Transverse colon (tissue), 4 donors: ENCODE results near the gene TUBB4A. TPM values are rescaled to one million over a fixed set of nuclear protein-coding genes. Genes with fewer than 3 reads are reported as not detected.

ENCODE experiments used
- DNase-seq: peaks from one replicate; pipeline ENCODE4 v3.0.0-alpha.2; 2019
- H3K27ac ChIP-seq, 4 donors: fragments of 200-600 bp; sonication (generic); 2 replicates each; pipeline ENCODE4 v1.5.1; 2016 to 2018; ENCODE audit warnings: inconsistent platforms in 4 of 4
- H3K27me3 ChIP-seq: fragments of 200-600 bp; sonication (generic); 2 replicates; pipeline ENCODE4 v1.5.1; 2017; ENCODE audit warnings: inconsistent platforms
- H3K36me3 ChIP-seq, 4 donors: fragments of 200-600 bp; sonication (generic); 2 replicates each; pipeline ENCODE4 v1.5.1; 2017 to 2019; ENCODE audit warnings: inconsistent platforms in 4 of 4
- H3K4me1 ChIP-seq, 4 donors: fragments of 200-600 bp; sonication (generic); 2 replicates each; pipeline ENCODE4 v1.5.1; 2017 to 2020; ENCODE audit warnings: inconsistent platforms in 4 of 4
- H3K4me3 ChIP-seq, 4 donors: fragments of 200-600 bp; sonication (generic); 1 replicate in 1 of 4; 2 replicates in 3 of 4; pipeline versions ENCODE4 v1.5.1 to v1.6.1; 2017 to 2019; ENCODE audit warnings: inconsistent platforms in 4 of 4
- H3K9me3 ChIP-seq, 2 donors: fragments of 200-600 bp; sonication (generic); 2 replicates each; pipeline ENCODE4 v1.5.1; 2017 to 2019; ENCODE audit warnings: inconsistent platforms in 2 of 2
- EP300 ChIP-seq: sonication (generic); formaldehyde crosslinking; IDR thresholded peaks from one replicate; pipeline ENCODE4 v1.6.1; 2017; ENCODE audit warnings: antibody characterized with exemption, low read depth
- POLR2A ChIP-seq: fragments of 450-650 bp; IDR thresholded peaks from one replicate; pipeline ENCODE4 v1.6.1; 2016; ENCODE audit warnings: antibody characterized with exemption, mild to moderate bottlenecking, moderate library complexity
- POLR2AphosphoS5 ChIP-seq, 3 donors: sonication (generic); formaldehyde crosslinking; IDR thresholded peaks; one replicate each; pipeline ENCODE4 v1.6.1; 2016; ENCODE audit warnings: antibody characterized with exemption in 3 of 3
- WGBS, 2 donors: methylation state at CpG; one replicate each; pipeline ENCODE4 v1.1.5; 2018; ENCODE audit warnings: low coverage in 1 of 2; 5-methylcytosine and 5-hydroxymethylcytosine counted together
- in situ Hi-C, 4 donors: fragments of 200-750 bp; cut with MboI; loops; one replicate each; pipeline versions ENCODE4 v1.15.0 to v1.15.1; 2017; ENCODE audit warnings: low sequenced_read_pairs in 3 of 4, low pct_ligation_motif_present in 1 of 4, low pct_unique_long_range_greater_than_20kb in 1 of 4
- intact Hi-C: fragments of 100-400 bp; cut with DNase I; formaldehyde crosslinking; loops from one replicate; pipeline ENCODE4 v1.15.1; 2023; ENCODE audit warnings: low total_unique reads
- total RNA-seq, 4 donors: library from RNA; depleted of rRNA; stranded (reverse); fragments of >200 nt; gene quantifications; one replicate each; pipeline ENCODE4 v1.1.0, GENCODE V29; 2016
- TF ChIP-seq, protein P1 (sequence below), 5 experiments: fragments of 200-600 bp in 3 of 5; fragments of 450-650 bp in 2 of 5; sonication (generic) in 3 of 5; IDR thresholded peaks; 1 replicate in 2 of 5; 2 replicates in 3 of 5; pipeline ENCODE4 v1.5.1; 2016 to 2017; ENCODE audit warnings: antibody characterized with exemption in 5 of 5, inconsistent platforms in 3 of 5, mild to moderate bottlenecking in 2 of 5, moderate library complexity in 1 of 5

Gene TUBB4A
- total RNA-seq, 4 donors from 2014 or later = 0.60 to 1.3 (median 1.1) TPM; not detected in 1

DNA sequence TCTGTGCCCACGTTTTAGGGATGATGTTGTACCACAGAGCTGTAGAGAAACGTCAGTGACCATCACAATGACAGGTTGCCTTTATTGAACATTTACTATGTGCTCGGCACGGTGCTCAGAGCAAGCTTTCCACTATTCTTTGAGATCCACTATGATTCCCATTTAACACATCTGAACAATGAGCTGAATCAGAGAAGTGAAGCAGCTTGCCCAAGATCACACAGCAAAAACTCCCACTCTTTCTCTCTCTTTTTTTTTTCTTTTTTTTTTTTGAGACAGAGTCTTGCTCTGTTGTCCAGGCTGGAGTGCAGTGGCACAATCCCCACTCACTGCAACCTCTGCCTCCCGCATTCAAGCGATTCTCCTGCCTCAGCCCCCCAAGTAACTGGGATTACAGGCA lies 20.6 kb upstream of the TUBB4A start:
- no peak for DNase-seq
- Histone ChIP-seq H3K4me3 (no peak overlapping the region), H3K4me1 (no peaks in the 10 kb centered on the region), H3K9me3 (no peaks in the 10 kb centered on the region), H3K36me3 (no peaks in the 10 kb centered on the region), H3K27ac (no peak overlapping the region), H3K27me3 (no peaks in the 10 kb centered on the region)
- TF ChIP-seq POLR2A = no peak
- TF ChIP-seq EP300 = no peak
- TF ChIP-seq POLR2AphosphoS5 (IDR thresholded peaks at IDR 0.05) = no peak
- TF ChIP-seq, protein P1, sequence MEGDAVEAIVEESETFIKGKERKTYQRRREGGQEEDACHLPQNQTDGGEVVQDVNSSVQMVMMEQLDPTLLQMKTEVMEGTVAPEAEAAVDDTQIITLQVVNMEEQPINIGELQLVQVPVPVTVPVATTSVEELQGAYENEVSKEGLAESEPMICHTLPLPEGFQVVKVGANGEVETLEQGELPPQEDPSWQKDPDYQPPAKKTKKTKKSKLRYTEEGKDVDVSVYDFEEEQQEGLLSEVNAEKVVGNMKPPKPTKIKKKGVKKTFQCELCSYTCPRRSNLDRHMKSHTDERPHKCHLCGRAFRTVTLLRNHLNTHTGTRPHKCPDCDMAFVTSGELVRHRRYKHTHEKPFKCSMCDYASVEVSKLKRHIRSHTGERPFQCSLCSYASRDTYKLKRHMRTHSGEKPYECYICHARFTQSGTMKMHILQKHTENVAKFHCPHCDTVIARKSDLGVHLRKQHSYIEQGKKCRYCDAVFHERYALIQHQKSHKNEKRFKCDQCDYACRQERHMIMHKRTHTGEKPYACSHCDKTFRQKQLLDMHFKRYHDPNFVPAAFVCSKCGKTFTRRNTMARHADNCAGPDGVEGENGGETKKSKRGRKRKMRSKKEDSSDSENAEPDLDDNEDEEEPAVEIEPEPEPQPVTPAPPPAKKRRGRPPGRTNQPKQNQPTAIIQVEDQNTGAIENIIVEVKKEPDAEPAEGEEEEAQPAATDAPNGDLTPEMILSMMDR (IDR thresholded peaks at IDR 0.05) = no peak
- intact Hi-C loops = no loop called here
- 81% methylated on average over 6 of the region's 6 CpGs; no CpG with 5 or more reads in 1 of the 2 donors for WGBS, 2 donors
- in situ Hi-C loops = loop anchor here in 3 of 4 donors (10.0 to 25.0 kb wide), 3 partner anchors 115 to 340 kb away; partner anchors contain the start of genes GPR108 (in 1 of the 3) and TRIP10 (in 1 of the 3)

DNA sequence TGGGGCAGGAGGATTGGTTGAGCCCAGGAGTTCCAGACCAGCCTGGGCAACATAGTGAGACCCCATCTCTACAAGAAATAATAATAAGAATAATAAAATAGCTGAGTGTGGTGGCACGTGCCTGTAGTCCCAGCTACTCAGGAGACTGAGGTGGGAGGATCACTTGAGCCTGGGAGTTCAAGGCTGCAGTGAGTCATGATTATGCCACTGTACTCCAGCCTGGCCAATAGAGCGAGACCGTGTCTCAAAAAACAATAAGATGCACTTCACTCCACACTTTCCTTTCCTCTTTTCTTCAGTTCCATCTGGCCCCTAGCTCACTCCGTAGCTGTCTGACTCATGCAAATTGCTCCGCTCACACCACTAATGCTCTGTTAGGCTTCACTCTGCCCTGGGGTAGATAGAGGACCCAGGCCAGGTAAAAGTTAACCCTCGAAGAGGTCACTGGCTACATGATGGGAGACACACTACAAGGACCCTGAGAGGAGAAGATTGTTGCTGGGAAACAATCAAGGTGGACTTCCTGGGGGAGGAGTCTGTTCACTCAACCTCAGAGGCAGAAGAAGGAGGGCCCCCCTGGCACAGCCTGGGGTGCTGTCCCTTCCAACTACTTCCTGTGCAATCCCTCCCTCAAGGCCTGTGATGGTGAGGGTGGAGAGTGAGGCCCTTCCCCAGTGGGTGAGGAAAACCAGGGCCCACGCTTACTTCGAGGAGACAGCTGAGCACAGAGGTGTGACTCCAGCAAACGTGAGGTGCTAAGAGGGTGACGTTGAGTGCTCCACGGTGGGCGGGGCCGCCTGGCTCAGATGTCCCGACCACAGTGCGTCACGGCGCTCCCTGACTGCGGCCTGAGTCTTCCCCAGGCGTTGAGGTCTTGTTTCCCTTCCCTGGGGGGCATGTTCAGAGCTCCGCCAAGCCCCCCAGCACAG lies 19.9 kb upstream of the TUBB4A start:
- DNase-seq = peak; percentile 61
- intact Hi-C loops = no loop called here

DNA sequence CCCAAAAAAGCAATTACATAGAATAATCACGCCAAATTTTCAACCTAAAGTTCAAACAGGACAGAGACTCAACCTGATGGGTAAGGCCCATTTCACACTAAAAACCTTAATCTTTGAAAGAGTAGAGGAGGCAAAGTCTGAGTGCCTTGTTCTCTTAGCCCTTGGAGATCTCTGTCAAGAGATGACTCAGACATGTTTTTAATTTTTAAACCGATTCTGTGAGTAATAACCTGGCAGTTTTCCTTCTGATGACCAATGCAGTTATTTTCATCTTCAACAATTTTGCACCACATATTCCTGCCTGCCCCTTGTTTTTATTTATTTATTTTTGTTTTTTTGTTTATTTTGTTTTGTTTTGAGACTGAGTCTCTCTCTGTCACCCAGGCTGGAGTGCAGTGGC lies 17.2 kb upstream of the TUBB4A start:
- Histone ChIP-seq H3K36me3 (no peaks in the 10 kb centered on the region), H3K27me3 (no peaks in the 10 kb centered on the region), H3K4me3 (no peak overlapping the region), H3K4me1 (peaks cover 0 to 10% (median 5%) of the 10 kb centered on the region in 4 donors), H3K9me3 (no peaks in the 10 kb centered on the region), H3K27ac (no peak overlapping the region)
- in situ Hi-C loops = loop anchor here (10.0 to 25.0 kb wide), 5 partner anchors 106 to 346 kb away; no protein-coding TSS in a partner anchor
- no peak for DNase-seq
- WGBS, 2 donors = 23% methylated on average over 2 of the region's 2 CpGs; no CpG with 5 or more reads in 1 of the 2 donors
- intact Hi-C loops = loop anchor here (10.0 kb wide), 1 partner anchor 346 kb away; no protein-coding TSS in a partner anchor
- TF ChIP-seq POLR2A = no peak
- no peak for TF ChIP-seq POLR2AphosphoS5 (IDR thresholded peaks at IDR 0.05)
- TF ChIP-seq EP300 = no peak
- TF ChIP-seq, protein P1 (IDR thresholded peaks at IDR 0.05) = no peak

More for the DNA sequence above, 19.9 kb upstream of the TUBB4A start:
- Histone ChIP-seq H3K4me1 (peaks cover 0 to 2% (median 1%) of the 10 kb centered on the region in 4 donors), H3K27ac (no peak overlapping the region), H3K9me3 (no peaks in the 10 kb centered on the region), H3K27me3 (no peaks in the 10 kb centered on the region), H3K4me3 (no peak overlapping the region), H3K36me3 (no peaks in the 10 kb centered on the region)
- in situ Hi-C loops = loop anchor here in 3 of 4 donors (10.0 to 25.0 kb wide), 3 partner anchors 115 to 340 kb away; partner anchors contain the start of genes GPR108 (in 1 of the 3) and TRIP10 (in 1 of the 3)
- TF ChIP-seq EP300 (no peak), POLR2A (no peak), POLR2AphosphoS5 (IDR thresholded peaks at IDR 0.05) (no peak)
- TF ChIP-seq, protein P1 (IDR thresholded peaks at IDR 0.05) = no peak
- WGBS, 2 donors = 49 to 54% methylated on average over 6 to 20 of the region's 20 CpGs
